Immature natural killer cell (primary cell): ENCODE data around the gene AATK. TPM values are rescaled to one million over a fixed set of nuclear protein-coding genes. Genes with fewer than 3 reads are reported as not detected.
A peak's percentile ranks its signal among the peaks of the same experiment; 100 is the strongest.

ENCODE experiments used
- DNase-seq, 3 donors: peaks; one replicate each; pipeline ENCODE4 v3.0.0; 2022; ENCODE audit warnings: mixed read lengths in 1 of 3
- H3K27ac Mint-ChIP-seq, 6 donors: one replicate each; pipeline ENCODE4 v1.8.0; 2020; ENCODE audit warnings: mixed read lengths in 6 of 6, mild to moderate bottlenecking in 5 of 6, inconsistent platforms in 4 of 6, moderate library complexity in 3 of 6
- H3K27me3 Mint-ChIP-seq, 3 donors: one replicate each; pipeline ENCODE4 v1.8.0; 2020 to 2021; ENCODE audit warnings: low read depth in 3 of 3, mild to moderate bottlenecking in 3 of 3, mixed read lengths in 3 of 3, moderate library complexity in 3 of 3, inconsistent platforms in 1 of 3
- H3K36me3 Mint-ChIP-seq, 3 donors: one replicate each; pipeline ENCODE4 v1.8.0; 2020; ENCODE audit warnings: mixed read lengths in 3 of 3, inconsistent platforms in 2 of 3, mild to moderate bottlenecking in 2 of 3
- H3K4me1 Mint-ChIP-seq, 2 donors: one replicate each; pipeline ENCODE4 v1.8.0; 2020; ENCODE audit warnings: inconsistent platforms in 2 of 2, mild to moderate bottlenecking in 2 of 2, mixed read lengths in 2 of 2, moderate library complexity in 1 of 2
- H3K4me3 Mint-ChIP-seq, 5 donors: one replicate each; pipeline ENCODE4 v1.8.0; 2020; ENCODE audit warnings: mild to moderate bottlenecking in 5 of 5, mixed read lengths in 5 of 5, inconsistent platforms in 3 of 5, moderate library complexity in 3 of 5
- H3K9me3 Mint-ChIP-seq, 6 donors: one replicate each; pipeline ENCODE4 v1.8.0; 2020; ENCODE audit warnings: mild to moderate bottlenecking in 6 of 6, mixed read lengths in 6 of 6, inconsistent platforms in 4 of 6, moderate library complexity in 3 of 6
- polyA plus RNA-seq, 3 donors: library from polyadenylated mRNA; unstranded; fragments of 300-500 nt; fragmentation: Illumina TruSeq; gene quantifications; one replicate each; pipeline ENCODE4 v1.2.3, GENCODE V29; 2021

AATK gene
- polyA plus RNA-seq, 3 donors from 2014 or later: 0.52 to 2.9 (median 0.97) TPM

GRCh38 chr17:81132770-81133723 is 33.0 kb downstream of the AATK start:
- Mint-ChIP-seq H3K4me1 (no peaks in the 10 kb centered on the region), H3K27ac (no peak overlapping the region), H3K27me3 (no peaks in the 10 kb centered on the region), H3K9me3 (no peaks in the 10 kb centered on the region), H3K36me3 (no peaks in the 10 kb centered on the region), H3K4me3 (no peak overlapping the region)
- DNase-seq: no peak

DNA sequence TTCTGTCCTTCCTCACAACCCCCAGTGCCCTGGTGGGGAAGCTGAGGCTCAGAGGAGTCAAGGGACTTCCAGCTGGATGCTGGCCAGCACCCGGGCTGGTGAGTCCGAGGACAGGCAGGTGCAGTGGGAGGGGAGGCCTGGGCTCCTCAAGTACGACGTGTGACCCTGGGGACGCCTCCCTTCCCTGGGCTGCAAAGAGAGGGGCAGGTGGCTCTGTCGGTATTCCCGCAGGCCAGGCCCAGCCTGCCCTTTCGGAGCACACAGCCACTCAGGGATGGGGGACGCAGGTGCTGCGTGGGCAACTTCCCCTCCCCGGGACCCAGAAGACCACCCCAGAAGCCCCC is 33.9 kb downstream of the AATK start:
- Mint-ChIP-seq H3K36me3 (no peaks in the 10 kb centered on the region), H3K27me3 (no peaks in the 10 kb centered on the region), H3K27ac (no peak overlapping the region), H3K4me1 (no peaks in the 10 kb centered on the region), H3K4me3 (no peak overlapping the region), H3K9me3 (no peaks in the 10 kb centered on the region)
- no peak for DNase-seq

- no peaks in the 10 kb centered on the region for H3K36me3 Mint-ChIP-seq
- H3K4me1 Mint-ChIP-seq: no peaks in the 10 kb centered on the region
Measured at GRCh38 chr17:81131486-81132196, 34.4 kb downstream of the AATK start.

GRCh38 chr17:81130385-81131361 is 35.3 kb downstream of the AATK start:
- DNase-seq: no peak
- Mint-ChIP-seq H3K9me3 (no peaks in the 10 kb centered on the region), H3K36me3 (no peaks in the 10 kb centered on the region), H3K4me1 (no peaks in the 10 kb centered on the region), H3K27me3 (no peaks in the 10 kb centered on the region), H3K27ac (no peak overlapping the region), H3K4me3 (no peak overlapping the region)

More at GRCh38 chr17:81131486-81132196, 34.4 kb downstream of the AATK start:
- no peak overlapping the region for H3K4me3 Mint-ChIP-seq
- no peaks in the 10 kb centered on the region for H3K27me3 Mint-ChIP-seq
- no peak overlapping the region for H3K27ac Mint-ChIP-seq
- H3K9me3 Mint-ChIP-seq: no peaks in the 10 kb centered on the region
- no peak for DNase-seq

DNA sequence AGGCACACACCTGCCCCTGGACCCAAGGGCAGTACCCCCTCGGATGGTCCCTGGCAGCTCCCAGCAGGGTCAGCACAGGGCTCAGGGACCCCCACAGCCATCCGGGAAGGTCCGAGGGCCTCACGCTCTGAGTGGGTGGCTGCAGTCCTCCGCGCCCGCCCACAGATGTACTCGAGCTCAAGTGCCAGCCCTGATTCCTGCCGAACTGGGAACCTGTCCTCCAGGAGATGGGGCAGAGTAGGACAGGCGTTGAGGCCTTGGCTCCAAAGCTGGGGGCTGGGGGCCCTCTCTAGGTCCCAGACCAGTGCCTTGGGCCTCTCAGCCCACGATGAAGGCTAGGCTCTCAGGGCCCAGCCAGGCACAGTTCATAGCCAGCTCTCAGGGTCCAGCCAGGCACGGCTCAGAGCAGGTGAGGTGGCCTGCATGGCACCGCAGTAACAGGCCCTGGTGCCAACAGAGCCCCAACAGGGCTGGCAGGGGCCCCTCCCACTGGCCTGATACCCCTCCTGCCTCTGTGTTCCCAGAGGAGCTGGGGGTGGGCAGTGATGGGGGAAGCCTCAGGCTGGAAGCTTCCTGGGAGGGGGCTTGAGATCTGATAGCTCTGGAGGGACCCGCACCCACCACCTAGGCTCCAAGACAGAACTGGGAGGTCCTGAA is 36.2 kb downstream of the AATK start:
- Mint-ChIP-seq H3K4me1 (no peaks in the 10 kb centered on the region), H3K27ac (no peak overlapping the region), H3K27me3 (no peaks in the 10 kb centered on the region), H3K9me3 (no peaks in the 10 kb centered on the region), H3K36me3 (no peaks in the 10 kb centered on the region), H3K4me3 (no peak overlapping the region)
- no peak for DNase-seq

DNA sequence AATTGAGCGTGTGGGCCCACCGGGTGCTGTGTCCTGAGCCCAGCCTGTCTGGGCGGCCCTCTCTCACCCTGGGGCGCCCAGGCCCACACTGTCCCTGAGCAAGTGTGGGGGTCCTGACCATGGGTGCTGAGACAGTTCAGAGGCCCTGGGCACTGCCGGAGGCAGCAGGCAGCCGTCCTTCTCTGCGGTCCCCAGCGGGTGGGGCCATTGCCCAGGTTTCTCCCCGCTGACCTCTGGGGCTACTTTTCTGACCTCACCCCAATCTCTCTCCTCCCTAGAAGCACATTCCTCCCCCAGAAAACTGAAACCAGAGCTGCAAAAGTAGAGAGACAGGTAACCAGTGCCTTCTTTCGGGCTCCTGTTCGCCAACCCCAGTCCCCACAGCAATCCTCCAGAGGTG is 36.7 kb downstream of the AATK start:
- Mint-ChIP-seq H3K36me3 (no peaks in the 10 kb centered on the region), H3K9me3 (no peaks in the 10 kb centered on the region), H3K4me1 (no peaks in the 10 kb centered on the region), H3K27ac (peak overlapping the region in 1 of 6 donors; percentile 40), H3K27me3 (no peaks in the 10 kb centered on the region), H3K4me3 (no peak overlapping the region)
- no peak for DNase-seq

DNA sequence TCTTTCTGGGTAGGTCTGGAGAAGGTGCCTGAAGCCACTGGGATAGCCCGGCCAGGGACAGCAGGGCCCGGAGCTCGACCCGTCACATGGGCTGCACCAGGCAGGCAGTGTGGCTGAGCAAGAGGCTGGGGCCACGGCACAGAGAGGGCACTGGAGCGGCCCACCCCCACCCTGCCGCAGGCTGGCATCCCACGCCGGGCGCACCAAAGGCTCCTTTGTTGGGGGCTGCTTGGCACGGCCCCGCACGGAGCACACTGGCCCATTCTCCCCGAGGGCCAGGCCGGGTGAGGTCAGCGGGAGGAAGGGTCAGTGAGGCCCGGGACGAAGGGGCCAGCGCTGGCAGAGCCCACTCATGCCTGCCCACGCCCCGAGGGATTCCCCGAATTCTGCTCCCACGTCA is 37.2 kb downstream of the AATK start:
- no peaks in the 10 kb centered on the region for H3K4me1 Mint-ChIP-seq
- H3K9me3 Mint-ChIP-seq: no peaks in the 10 kb centered on the region
- H3K27ac Mint-ChIP-seq: no peak overlapping the region
- H3K36me3 Mint-ChIP-seq: no peaks in the 10 kb centered on the region
- no peak for DNase-seq
- no peak overlapping the region for H3K4me3 Mint-ChIP-seq
- H3K27me3 Mint-ChIP-seq: no peaks in the 10 kb centered on the region

GRCh38 chr17:81128338-81128737 is 37.7 kb downstream of the AATK start:
- Mint-ChIP-seq H3K9me3 (no peaks in the 10 kb centered on the region), H3K27me3 (no peaks in the 10 kb centered on the region)

GRCh38 chr17:81127526-81128177 is 38.4 kb downstream of the AATK start:
- Mint-ChIP-seq H3K4me3 (no peak overlapping the region), H3K4me1 (no peaks in the 10 kb centered on the region), H3K27me3 (no peaks in the 10 kb centered on the region), H3K36me3 (no peaks in the 10 kb centered on the region), H3K27ac (no peak overlapping the region), H3K9me3 (no peaks in the 10 kb centered on the region)
- DNase-seq: no peak

More at GRCh38 chr17:81128338-81128737, 37.7 kb downstream of the AATK start:
- Mint-ChIP-seq H3K36me3 (no peaks in the 10 kb centered on the region), H3K27ac (no peak overlapping the region), H3K4me1 (no peaks in the 10 kb centered on the region), H3K4me3 (no peak overlapping the region)
- no peak for DNase-seq

DNA sequence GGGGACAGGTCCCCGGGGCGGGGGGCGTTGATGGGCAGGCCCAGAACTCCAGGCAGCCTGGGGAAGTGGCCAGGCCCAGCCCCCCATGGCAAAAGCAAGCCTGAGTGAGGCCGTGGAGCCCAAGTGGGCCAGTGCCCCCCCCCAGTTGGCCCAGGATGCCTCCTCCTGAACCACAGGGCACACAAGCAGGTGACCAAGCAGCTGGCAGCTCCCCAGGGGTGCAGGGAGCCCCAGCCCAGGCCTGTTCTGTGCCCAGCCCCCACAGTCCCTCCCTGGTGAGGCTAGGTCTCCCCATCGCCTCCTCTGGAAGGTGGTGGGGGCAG is 38.9 kb downstream of the AATK start:
- H3K4me1 Mint-ChIP-seq: no peaks in the 10 kb centered on the region
- no peak overlapping the region for H3K4me3 Mint-ChIP-seq

GRCh38 chr17:81126281-81127132 is 39.5 kb downstream of the AATK start:
- no peaks in the 10 kb centered on the region for H3K36me3 Mint-ChIP-seq
- no peak for DNase-seq
- no peak overlapping the region for H3K4me3 Mint-ChIP-seq
- H3K27me3 Mint-ChIP-seq: no peaks in the 10 kb centered on the region
- no peak overlapping the region for H3K27ac Mint-ChIP-seq
- no peaks in the 10 kb centered on the region for H3K9me3 Mint-ChIP-seq
- no peaks in the 10 kb centered on the region for H3K4me1 Mint-ChIP-seq

More for the DNA sequence above, 38.9 kb downstream of the AATK start:
- H3K36me3 Mint-ChIP-seq: no peaks in the 10 kb centered on the region
- DNase-seq: no peak
- no peaks in the 10 kb centered on the region for H3K9me3 Mint-ChIP-seq
- H3K27ac Mint-ChIP-seq: no peak overlapping the region
- no peaks in the 10 kb centered on the region for H3K27me3 Mint-ChIP-seq

DNA sequence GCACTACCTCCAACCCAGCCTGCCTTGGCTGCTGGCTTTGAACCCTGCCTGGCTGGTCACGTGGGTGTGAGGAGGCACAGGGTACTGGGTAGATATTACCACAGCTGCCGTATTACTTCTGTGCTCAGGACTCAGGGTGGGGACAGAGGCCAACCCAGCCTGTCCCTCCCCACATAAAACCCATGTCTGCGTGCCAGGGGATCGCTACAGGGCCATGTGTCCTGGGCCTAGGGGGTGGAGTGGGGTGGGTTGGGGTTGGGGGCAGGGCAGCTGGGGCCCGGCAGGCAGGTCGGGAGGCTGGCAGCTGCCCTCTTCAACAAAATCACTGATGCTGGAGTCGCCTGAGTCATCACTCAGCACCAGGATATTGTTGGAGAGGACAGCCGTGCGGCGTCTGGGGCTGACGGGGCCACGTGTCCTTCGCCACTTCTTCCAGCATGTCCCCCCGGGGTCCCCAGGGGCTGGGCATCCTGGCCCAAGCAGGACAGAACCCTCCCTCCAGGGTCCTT is 40.4 kb downstream of the AATK start:
- no peak for DNase-seq
- Mint-ChIP-seq H3K27ac (no peak overlapping the region), H3K9me3 (no peaks in the 10 kb centered on the region), H3K4me1 (no peaks in the 10 kb centered on the region), H3K4me3 (no peak overlapping the region), H3K27me3 (no peaks in the 10 kb centered on the region), H3K36me3 (no peaks in the 10 kb centered on the region)
